ENCODE results near the gene KATNB1.

- TF ChIP-seq CTCF (IDR thresholded peaks at IDR 0.05) (no peak), POLR2A (IDR thresholded peaks at IDR 0.05) (no peak), POLR2AphosphoS5 (IDR thresholded peaks at IDR 0.05) (no peak)
These were observed 33.7 kb upstream of the KATNB1 start for GRCh38 chr16:57701759-57702371.

All from breast epithelium (tissue), 3 donors.